ENCODE measurements around the gene GCLC. TPM values are rescaled to one million over a fixed set of nuclear protein-coding genes. Genes with fewer than 3 reads are reported as not detected.

Gene GCLC
- total and polyA plus RNA-seq, 9 of the 15 experiments (the other 6 are each of a cell fraction or from before 2014, with no cell fraction given): 3.9 to 20.0 (median 9.4) TPM

DNA sequence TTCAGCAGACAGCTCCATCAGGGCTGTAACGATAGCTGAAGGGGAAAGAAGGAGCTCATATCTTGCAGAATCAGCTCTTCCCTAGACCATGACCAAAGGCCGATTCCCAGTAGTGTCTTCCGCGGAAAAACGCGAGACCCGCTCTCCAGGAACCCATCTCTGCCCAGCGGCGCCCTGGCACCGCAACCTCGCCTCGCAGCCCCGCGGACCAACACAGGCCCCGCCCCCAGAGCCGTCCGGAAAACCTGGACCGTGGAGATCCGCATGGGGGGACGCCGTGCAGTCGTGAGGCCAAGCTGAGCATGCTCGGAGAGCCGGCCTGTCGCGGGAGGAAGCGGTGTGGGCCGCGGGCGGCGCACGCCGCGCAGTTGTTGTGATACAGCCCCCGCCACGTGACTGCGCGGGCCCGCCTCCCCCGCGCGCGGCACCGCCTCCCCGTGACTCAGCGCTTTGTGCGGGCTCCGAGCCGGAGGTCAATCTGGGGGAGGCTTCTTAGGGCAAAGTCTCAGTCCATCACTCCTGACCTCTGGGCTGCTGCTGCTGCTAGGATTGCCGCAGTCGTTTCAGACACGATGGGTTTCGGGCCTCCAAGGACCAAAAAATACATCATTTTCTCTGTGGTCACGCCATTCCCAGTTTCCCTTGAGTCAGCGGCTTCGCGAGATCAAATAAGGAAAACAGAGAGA lies 3.1 kb upstream of the GCLC start (continued):
- TF ChIP-seq CEBPZ (IDR thresholded peaks at IDR 0.05; ENCODE audit: borderline replicate concordance, low read depth, low read length) (no peak), NR2F6 (CRISPR knock-in tag; IDR thresholded peaks at IDR 0.05) (no peak), POLR2G (IDR thresholded peaks at IDR 0.05; ENCODE audit: low read depth, low read length) (peak; percentile 81), KLF13 (tag; IDR thresholded peaks at IDR 0.05; ENCODE audit: borderline replicate concordance, low read depth) (peak; percentile 92), STAT5B (CRISPR knock-in tag; IDR thresholded peaks at IDR 0.05) (no peak), IRF2 (CRISPR knock-in tag; IDR thresholded peaks at IDR 0.05) (no peak), ZNF644 (tag; IDR thresholded peaks at IDR 0.05; ENCODE audit: low read depth) (no peak), DNMT1 (IDR thresholded peaks at IDR 0.05) (no peak), BRF2 (IDR thresholded peaks at IDR 0.05; ENCODE audit: borderline replicate concordance, insufficient read depth, insufficient read length) (no peak), ZNF124 (CRISPR knock-in tag; IDR thresholded peaks at IDR 0.05) (no peak), POLR2A (conservative IDR thresholded peaks at IDR 0.05) (no peak), RBM15 (IDR thresholded peaks at IDR 0.05; ENCODE audit: insufficient read depth, low read length) (no peak), NCOA1 (IDR thresholded peaks at IDR 0.05; ENCODE audit: low read depth) (peak; percentile 52; the same call in 1 of the 2 replicates), ZMIZ1 (IDR thresholded peaks at IDR 0.05; ENCODE audit: low read depth in 2 of 2, low read length in 2 of 2) (0 out of 4 replicates have a peak, but pooled peaks of 1 of the 2 experiments have one; percentile 20), CBX8 (IDR thresholded peaks at IDR 0.05; ENCODE audit: borderline replicate concordance, extremely low read depth, low read depth, low read length, poor library complexity, severe bottlenecking) (no peak)
- TF ChIP-seq, protein P1, sequence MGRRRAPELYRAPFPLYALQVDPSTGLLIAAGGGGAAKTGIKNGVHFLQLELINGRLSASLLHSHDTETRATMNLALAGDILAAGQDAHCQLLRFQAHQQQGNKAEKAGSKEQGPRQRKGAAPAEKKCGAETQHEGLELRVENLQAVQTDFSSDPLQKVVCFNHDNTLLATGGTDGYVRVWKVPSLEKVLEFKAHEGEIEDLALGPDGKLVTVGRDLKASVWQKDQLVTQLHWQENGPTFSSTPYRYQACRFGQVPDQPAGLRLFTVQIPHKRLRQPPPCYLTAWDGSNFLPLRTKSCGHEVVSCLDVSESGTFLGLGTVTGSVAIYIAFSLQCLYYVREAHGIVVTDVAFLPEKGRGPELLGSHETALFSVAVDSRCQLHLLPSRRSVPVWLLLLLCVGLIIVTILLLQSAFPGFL (CRISPR knock-in tag; IDR thresholded peaks at IDR 0.05): no peak

All from K562 (cell line).